HG03095 (cell line): ENCODE data around the gene RPTOR.

Experiments used
- ATAC-seq: cut with Tn5 transposase; IDR thresholded peaks from one replicate; pipeline ENCODE4 v1.9.1; 2021; ENCODE audit warnings: moderate library complexity; ENCODE audit not compliant: unreplicated experiment

The RPTOR gene

GRCh38 chr17:80902197-80902962 is 357.7 kb downstream of the RPTOR start:
- no peak for ATAC-seq

DNA sequence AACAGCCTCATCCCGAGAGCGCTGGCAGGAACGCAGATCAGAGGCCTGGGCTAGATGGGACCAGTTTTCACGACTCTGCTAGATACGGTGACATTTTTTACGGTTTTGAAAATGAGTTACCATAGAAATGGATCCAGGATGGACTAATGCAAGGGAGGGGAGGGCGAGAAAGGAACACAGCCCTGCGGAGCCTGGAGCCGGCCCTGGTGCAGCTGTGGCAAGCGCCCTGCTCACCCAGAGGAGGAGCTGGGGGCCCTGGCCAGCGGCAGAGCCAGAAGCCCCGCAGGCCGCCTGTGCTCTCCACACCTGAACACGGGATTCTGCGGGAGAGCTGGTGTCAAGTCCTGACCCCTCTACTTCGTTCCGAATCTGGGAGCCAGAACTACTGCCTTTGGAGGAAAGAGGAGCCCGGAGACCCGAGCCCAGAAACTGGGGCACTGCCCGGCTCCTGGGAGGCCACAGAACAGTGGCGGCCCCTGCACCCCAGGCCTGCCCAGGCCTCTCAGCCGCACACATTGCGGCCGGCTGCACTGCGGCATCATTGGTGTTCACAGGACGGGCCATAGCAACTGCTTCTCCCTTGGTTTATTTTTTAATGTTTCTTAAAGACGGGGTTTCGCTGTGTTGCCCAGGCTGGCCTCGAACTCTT is 358.4 kb downstream of the RPTOR start:
- ATAC-seq: no peak

DNA sequence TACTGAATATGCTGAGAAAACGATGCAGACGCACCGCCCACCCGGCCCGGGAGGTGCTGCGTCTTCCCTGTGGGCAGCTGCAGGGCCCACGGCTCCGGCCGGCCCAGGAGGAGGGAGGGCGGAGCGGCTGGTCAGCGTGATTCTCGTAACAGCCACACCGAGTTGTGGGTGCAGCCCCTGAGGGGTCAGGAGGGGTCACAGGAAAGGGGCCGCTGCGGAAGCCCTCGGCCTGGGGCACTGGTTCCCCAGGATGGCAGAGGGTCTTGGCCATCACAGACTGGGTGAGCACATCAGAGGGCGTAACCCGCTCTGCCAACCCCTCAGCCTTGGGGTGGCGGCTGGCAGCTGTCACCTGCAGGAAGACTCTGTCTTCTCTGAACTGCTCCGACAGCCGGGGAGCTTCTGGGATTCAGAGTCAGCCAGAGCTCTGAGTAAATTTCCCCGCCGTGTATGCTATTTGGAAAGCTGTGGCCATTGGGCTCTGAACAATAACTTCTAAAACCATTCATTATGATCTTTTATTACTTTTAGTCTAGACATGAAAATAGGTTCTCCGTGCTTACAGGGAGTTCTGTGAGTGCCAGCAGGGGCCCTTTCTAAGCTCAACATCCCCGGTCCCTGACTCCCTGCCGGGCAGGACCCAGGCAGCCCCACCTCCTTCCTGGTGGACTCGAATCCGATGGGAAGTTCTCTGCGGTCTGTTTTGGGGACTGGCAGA is 359.6 kb downstream of the RPTOR start:
- no peak for ATAC-seq

- ATAC-seq: no peak
These were observed 361.1 kb downstream of the RPTOR start for GRCh38 chr17:80905586-80906230.

DNA sequence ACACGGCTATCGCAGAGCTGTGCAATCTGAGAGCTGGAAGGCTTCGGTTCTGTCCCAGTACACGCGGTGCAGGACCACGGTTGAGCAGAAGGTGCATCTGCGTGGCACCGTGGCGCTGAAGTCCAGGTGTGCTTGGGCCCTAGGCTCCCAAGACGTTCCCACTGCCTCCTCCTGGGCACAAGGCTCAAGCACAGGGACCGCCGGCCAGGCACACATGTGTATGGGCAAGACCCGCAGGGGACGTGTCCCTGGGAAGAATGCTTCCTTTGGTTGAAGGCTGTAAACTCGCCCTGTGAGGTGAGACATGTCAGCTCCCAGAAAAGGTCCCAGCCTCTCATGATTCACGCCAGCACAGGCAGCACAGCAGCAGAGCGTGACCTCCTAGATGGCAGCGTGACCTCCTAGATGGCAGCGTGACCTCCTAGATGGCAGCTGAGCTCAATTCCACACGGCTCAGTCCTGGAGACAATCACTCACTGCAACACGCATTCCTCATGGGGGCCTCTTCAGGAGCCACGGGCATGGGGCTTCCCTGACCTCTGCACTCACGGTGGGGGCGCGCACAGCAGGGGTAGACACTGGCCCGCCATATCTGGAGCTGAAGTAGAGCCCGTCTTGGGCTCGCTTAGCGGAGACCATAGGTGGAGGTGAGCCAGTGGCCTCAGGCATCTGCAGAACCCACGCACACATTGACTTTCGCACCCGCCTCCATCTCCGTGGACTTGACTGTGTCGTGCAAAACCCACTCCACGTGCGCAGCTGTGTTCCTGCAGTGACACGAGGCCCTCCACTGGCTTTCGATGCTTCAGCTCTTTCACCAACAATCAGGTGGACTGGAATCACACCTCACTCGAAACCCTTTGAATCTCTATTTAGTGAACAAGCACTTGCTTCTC is 362.0 kb downstream of the RPTOR start:
- ATAC-seq: no peak

DNA sequence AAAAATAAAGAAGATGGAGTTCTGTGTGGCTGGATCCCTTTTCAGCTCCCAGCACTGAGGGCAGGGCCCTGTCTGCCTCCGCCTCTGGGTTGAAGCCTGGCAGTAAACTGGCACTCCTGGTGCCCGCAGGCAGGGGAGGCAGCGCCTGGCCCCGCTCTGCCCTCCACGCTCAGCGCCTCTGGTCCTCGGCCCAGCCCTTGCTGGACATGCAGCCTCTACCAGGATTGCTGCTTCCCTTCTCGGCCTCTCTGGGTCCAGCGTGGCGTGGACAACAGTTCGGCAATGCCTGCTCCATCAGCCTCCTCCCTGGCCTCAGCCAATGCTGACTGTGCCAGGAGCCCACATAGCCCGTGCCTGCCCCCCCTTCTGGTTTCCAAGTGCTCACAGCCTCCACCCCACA is 362.6 kb downstream of the RPTOR start:
- ATAC-seq: no peak

DNA sequence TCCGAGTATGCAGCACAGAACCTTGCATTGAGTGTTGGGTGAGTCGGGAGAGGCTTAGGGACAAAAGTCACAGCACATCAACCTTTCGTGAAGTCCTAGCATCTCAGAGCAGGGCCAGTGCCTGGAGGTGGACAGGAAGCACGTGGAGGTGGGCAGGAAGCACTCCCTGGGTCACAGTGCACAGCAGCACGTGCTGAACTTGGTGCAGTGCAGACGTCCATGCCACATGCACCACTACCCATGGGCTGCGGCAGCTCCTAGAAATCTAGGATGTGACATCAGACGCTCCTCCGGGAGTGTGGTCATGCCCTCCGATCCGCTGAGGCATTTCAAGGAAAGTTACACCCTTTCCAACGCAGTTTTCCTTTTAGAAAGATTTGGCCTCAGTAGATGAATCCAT is 363.6 kb downstream of the RPTOR start:
- no peak for ATAC-seq

- ATAC-seq: no peak
These were observed 364.1 kb downstream of the RPTOR start for GRCh38 chr17:80908776-80909175.

DNA sequence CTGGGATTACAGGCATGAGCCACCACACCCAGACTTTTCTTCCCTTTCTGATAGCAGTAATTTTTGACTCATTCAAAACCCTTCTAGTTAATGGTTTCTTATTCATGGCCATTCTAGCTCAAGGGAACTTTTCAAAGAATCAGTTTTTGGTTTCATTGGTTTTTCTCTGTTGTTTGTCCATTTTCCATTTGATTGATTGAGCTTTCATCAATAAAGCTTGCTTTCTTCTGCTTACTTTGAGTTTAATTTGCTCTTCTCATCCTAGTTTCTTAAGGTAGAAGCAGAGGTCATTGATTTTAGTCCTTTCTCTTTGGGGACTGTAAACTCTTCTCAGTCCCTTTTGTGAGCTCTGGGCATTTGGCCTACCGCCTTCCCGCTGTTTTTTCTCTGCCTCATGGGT is 365.0 kb downstream of the RPTOR start:
- no peak for ATAC-seq

DNA sequence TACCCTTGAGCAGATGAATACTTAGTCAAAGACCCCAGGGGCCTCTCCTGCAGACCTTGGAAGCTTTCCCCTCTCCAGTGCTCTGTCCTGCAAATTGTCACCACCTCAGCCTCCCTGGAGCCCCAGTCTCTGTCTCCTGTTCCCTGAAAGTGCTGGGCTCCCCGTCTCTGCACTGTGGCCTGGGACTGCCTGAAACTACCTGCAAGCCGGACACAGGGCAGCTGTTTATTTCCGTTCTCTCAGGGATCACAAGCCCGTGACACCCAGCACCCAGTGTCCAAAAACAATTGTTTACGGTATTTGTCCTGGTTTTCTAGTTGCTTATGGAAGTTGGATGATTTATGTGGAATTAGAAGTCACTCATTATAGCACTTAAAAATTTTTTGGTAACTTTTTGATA is 365.4 kb downstream of the RPTOR start:
- ATAC-seq: no peak

GRCh38 chr17:80912476-80912875 is 367.8 kb downstream of the RPTOR start:
- no peak for ATAC-seq

GRCh38 chr17:80913928-80914821 is 369.5 kb downstream of the RPTOR start:
- ATAC-seq: no peak

GRCh38 chr17:80916246-80916645 is 371.6 kb downstream of the RPTOR start:
- no peak for ATAC-seq

- no peak for ATAC-seq
These were observed 373.3 kb downstream of the RPTOR start for GRCh38 chr17:80917716-80918560.

DNA sequence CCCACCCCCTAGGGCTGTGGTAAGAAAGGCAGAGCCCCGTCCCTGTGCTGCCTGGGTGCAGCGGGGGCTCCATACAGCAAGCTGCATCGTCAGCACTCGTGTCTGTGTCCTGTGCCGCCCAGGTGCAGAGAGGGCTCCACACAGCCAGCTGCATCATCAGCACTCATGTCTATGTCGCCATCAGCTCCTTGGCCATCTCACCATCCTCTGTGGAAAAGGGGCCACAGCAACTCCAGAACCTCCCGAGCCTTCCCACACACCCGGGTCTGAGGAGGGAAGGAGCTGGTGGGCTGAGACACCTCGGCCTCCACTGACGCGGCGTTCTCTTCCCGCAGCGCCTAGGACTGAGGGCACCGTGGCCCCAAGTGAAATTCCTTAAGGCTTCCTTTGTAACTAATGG is 374.1 kb downstream of the RPTOR start:
- ATAC-seq: no peak

- ATAC-seq: no peak
These were observed 375.0 kb downstream of the RPTOR start for GRCh38 chr17:80919331-80920311.

DNA sequence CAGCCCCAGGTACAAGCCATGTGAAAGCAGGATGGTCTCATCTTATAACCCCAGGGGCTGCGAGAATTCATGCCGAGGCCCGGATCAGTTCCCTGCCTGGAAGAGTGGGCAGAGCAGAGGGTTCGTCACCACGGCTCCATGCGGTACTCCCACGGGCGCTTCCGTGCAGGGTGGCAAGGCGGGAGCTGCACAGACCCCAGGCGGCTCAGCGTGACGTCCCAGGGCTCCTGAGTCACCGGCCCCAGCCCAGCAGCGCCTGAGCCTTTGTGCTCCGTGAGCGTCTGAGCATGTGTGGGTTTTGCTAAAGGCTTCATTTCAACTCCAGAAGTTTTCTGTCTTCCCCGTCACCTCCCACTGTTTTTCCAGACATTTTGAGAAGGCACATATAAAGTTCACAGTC is 375.8 kb downstream of the RPTOR start:
- ATAC-seq: no peak
